NCI-H1105 treated with DMSO at 0.1 percent for 48 hours (cell line): ENCODE results near the gene PLEKHG3.

Source experiments
- DNase-seq: peaks from one replicate; lab custom pipeline; 2025; lab: John Stamatoyannopoulos, UW

PLEKHG3 gene

GRCh38 chr14:64786296-64787149, 82.3 kb downstream of the PLEKHG3 start:
- DNase-seq: no peak

GRCh38 chr14:64787619-64788018, 83.4 kb downstream of the PLEKHG3 start:
- no peak for DNase-seq

GRCh38 chr14:64788706-64789105, 84.5 kb downstream of the PLEKHG3 start:
- no peak for DNase-seq

GRCh38 chr14:64789696-64790095, 85.5 kb downstream of the PLEKHG3 start:
- DNase-seq: no peak

- DNase-seq: no peak
Observed at GRCh38 chr14:64790478-64790877, 86.3 kb downstream of the PLEKHG3 start.

- DNase-seq: no peak
Observed at GRCh38 chr14:64792231-64792630, 88.0 kb downstream of the PLEKHG3 start.

GRCh38 chr14:64792871-64793560, 88.8 kb downstream of the PLEKHG3 start:
- no peak for DNase-seq

- no peak for DNase-seq
Observed at GRCh38 chr14:64795211-64795610, 91.0 kb downstream of the PLEKHG3 start.

GRCh38 chr14:64795921-64796320, 91.7 kb downstream of the PLEKHG3 start:
- DNase-seq: no peak

- DNase-seq: no peak
Observed at GRCh38 chr14:64796369-64796768, 92.1 kb downstream of the PLEKHG3 start.

- no peak for DNase-seq
Observed at GRCh38 chr14:64799555-64799954, 95.3 kb downstream of the PLEKHG3 start.
